SK-N-SH (cell line): ENCODE data around the gene SEC14L1. TPM values are rescaled to one million over a fixed set of nuclear protein-coding genes. Genes with fewer than 3 reads are reported as not detected.

Experiments used
- CTCF ChIA-PET: fragments of 300-600, 350-600 bp; formaldehyde crosslinking; extraction: SDS; loops from one replicate; lab custom pipeline; 2021; lab: Yijun Ruan, JAX
- POLR2A ChIA-PET: fragments of 350-600 bp; sonication (Branson Sonifier 250); formaldehyde crosslinking; extraction: SDS; loops from one replicate; lab custom pipeline; 2020; ENCODE audit warnings: antibody characterized with exemption, inconsistent platforms; lab: Yijun Ruan, JAX
- DNase-seq: peaks from one replicate; pipeline ENCODE4 v3.0.0; 2012
- H2AFZ ChIP-seq: fragments of 200-600 bp; sonication (generic); 2 replicates; pipeline ENCODE4 v1.8.1; 2016; ENCODE audit warnings: antibody characterized with exemption, mild to moderate bottlenecking, low read depth
- H3F3A ChIP-seq: fragments of 200-600 bp; sonication (generic); replicated peaks from 2 replicates; pipeline ENCODE3; 2016; ENCODE audit warnings: antibody characterized with exemption, mild to moderate bottlenecking; ENCODE audit not compliant: insufficient read depth
- H3K27ac ChIP-seq, 2 experiments: fragments of 200-500 bp in 1 of 2; fragments of 200-600 bp in 1 of 2; sonication (Bioruptor generic) in 1 of 2; sonication (generic), shearing (Covaris generic) in 1 of 2; 2 replicates each; pipeline versions ENCODE4 v1.5.1 to v1.6.1; 2014 to 2016; ENCODE audit warnings: low read depth in 2 of 2, inconsistent platforms in 1 of 2, low read length in 1 of 2, mild to moderate bottlenecking in 1 of 2, mixed read lengths in 1 of 2
- H3K27me3 ChIP-seq: fragments of 200-600 bp; sonication (generic), shearing (Covaris generic); 2 replicates; pipeline ENCODE4 v1.6.1; 2016; ENCODE audit warnings: mixed run types; ENCODE audit not compliant: insufficient read depth
- H3K36me3 ChIP-seq, 2 experiments: fragments of 200-500 bp in 1 of 2; fragments of 200-600 bp in 1 of 2; sonication (Bioruptor generic) in 1 of 2; sonication (generic) in 1 of 2; replicated peaks in 1 of 2; 2 replicates each; pipeline versions ENCODE3 to v1.5.1; 2014 to 2016; ENCODE audit warnings: low read length in 1 of 2, mild to moderate bottlenecking in 1 of 2; ENCODE audit not compliant: insufficient read depth in 2 of 2, control insufficient read depth in 1 of 2
- H3K4me1 ChIP-seq, 2 experiments: fragments of 200-500 bp in 1 of 2; fragments of 200-600 bp in 1 of 2; sonication (Bioruptor generic) in 1 of 2; sonication (generic), shearing (Covaris generic) in 1 of 2; 2 replicates each; pipeline versions ENCODE4 v1.5.1 to v1.6.1; 2014 to 2016; ENCODE audit warnings: low read depth in 1 of 2, low read length in 1 of 2, mixed run types in 1 of 2; ENCODE audit not compliant: insufficient read depth in 2 of 2, control insufficient read depth in 1 of 2
- H3K4me2 ChIP-seq: fragments of 200-600 bp; sonication (generic), shearing (Covaris generic); 2 replicates; pipeline ENCODE4 v1.6.1; 2017; ENCODE audit warnings: mixed run types
- H3K4me3 ChIP-seq, 2 experiments: fragments of 200-500 bp in 1 of 2; fragments of 200-600 bp in 1 of 2; sonication (Bioruptor generic) in 1 of 2; sonication (generic), shearing (Covaris generic) in 1 of 2; 2 replicates each; pipeline versions ENCODE4 v1.5.1 to v1.8.1; 2014 to 2016; ENCODE audit warnings: low read depth in 2 of 2, inconsistent platforms in 1 of 2, low read length in 1 of 2, mild to moderate bottlenecking in 1 of 2, mixed read lengths in 1 of 2, moderate library complexity in 1 of 2
- H3K79me2 ChIP-seq: fragments of 200-600 bp; sonication (generic); 2 replicates; pipeline ENCODE4 v1.8.1; 2017; ENCODE audit warnings: mild to moderate bottlenecking; ENCODE audit not compliant: insufficient read depth
- H3K9ac ChIP-seq: fragments of 200-600 bp; sonication (generic); 2 replicates; pipeline ENCODE4 v1.6.1; 2017; ENCODE audit warnings: mixed run types
- H3K9me2 ChIP-seq: fragments of 200-600 bp; sonication (generic); 2 replicates; pipeline ENCODE4 v1.6.1; 2017; ENCODE audit warnings: mixed run types
- H3K9me3 ChIP-seq: fragments of 200-600 bp; sonication (generic); 2 replicates; pipeline ENCODE4 v1.6.1; 2017; ENCODE audit warnings: mixed run types, mild to moderate bottlenecking, moderate library complexity
- H4K20me1 ChIP-seq: fragments of 200-600 bp; sonication (generic); 2 replicates; pipeline ENCODE4 v1.6.1; 2017; ENCODE audit warnings: mild to moderate bottlenecking, mixed run types; ENCODE audit not compliant: insufficient read depth
- CHD2 ChIP-seq: fragments of 150-350 bp; IDR thresholded peaks from 2 replicates; pipeline ENCODE4 v1.6.1; 2018; ENCODE audit warnings: low read length; ENCODE audit not compliant: partially characterized antibody
- ELF1 ChIP-seq: IDR thresholded peaks from 2 replicates; pipeline ENCODE4 v1.4.0; 2012
- EZH2phosphoT487 ChIP-seq: fragments of 200-600 bp; sonication (generic); IDR thresholded peaks from 2 replicates; pipeline ENCODE4 v1.6.1; 2017; ENCODE audit warnings: low read depth, mixed run types, mild to moderate bottlenecking, antibody characterized with exemption, moderate library complexity, borderline replicate concordance
- FOXM1 ChIP-seq: IDR thresholded peaks from 2 replicates; pipeline ENCODE4 v1.4.0; 2012; ENCODE audit warnings: low read depth, mild to moderate bottlenecking
- JUND ChIP-seq: IDR thresholded peaks from 2 replicates; pipeline ENCODE4 v1.4.0; 2012
- MEF2A ChIP-seq: IDR thresholded peaks from 2 replicates; pipeline ENCODE4 v1.4.0; 2012; ENCODE audit warnings: low read depth, borderline replicate concordance
- MXI1 ChIP-seq: IDR thresholded peaks from 2 replicates; pipeline ENCODE4 v1.6.1; 2012; ENCODE audit warnings: mild to moderate bottlenecking, low read depth, low read length, improper control_type of control experiment
- NFIC ChIP-seq: IDR thresholded peaks from 2 replicates; pipeline ENCODE4 v1.4.0; 2012; ENCODE audit warnings: borderline replicate concordance
- POLR2AphosphoS5 ChIP-seq: IDR thresholded peaks from 2 replicates; pipeline ENCODE4 v1.6.1; 2012; ENCODE audit warnings: low read depth, low read length
- RCOR1 ChIP-seq: fragments of 150-350 bp; IDR thresholded peaks from 2 replicates; pipeline ENCODE4 v1.6.1; 2017; ENCODE audit warnings: antibody characterized with exemption, low read length
- RFX5 ChIP-seq: IDR thresholded peaks from 2 replicates; pipeline ENCODE4 v1.6.1; 2012; ENCODE audit warnings: mild to moderate bottlenecking, improper control_type of control experiment, low read length
- RXRA ChIP-seq: IDR thresholded peaks from 2 replicates; pipeline ENCODE4 v1.4.0; 2012; ENCODE audit warnings: low read depth, mild to moderate bottlenecking, borderline replicate concordance
- SMC3 ChIP-seq: IDR thresholded peaks from 2 replicates; pipeline ENCODE4 v1.6.1; 2012; ENCODE audit warnings: low read depth, low read length, improper control_type of control experiment
- TAF1 ChIP-seq: IDR thresholded peaks from 2 replicates; pipeline ENCODE4 v1.6.1; 2012; ENCODE audit warnings: low read depth, mild to moderate bottlenecking, low read length, moderate library complexity, borderline replicate concordance
- TCF12 ChIP-seq: IDR thresholded peaks from 2 replicates; pipeline ENCODE4 v1.4.0; 2012
- TEAD4 ChIP-seq: IDR thresholded peaks from 2 replicates; pipeline ENCODE4 v1.4.0; 2012; ENCODE audit warnings: mild to moderate bottlenecking, borderline replicate concordance; ENCODE audit not compliant: insufficient read depth
- USF1 ChIP-seq: IDR thresholded peaks from 2 replicates; pipeline ENCODE4 v1.4.0; 2012; ENCODE audit warnings: low read depth, borderline replicate concordance
- YY1 ChIP-seq: IDR thresholded peaks from 2 replicates; pipeline ENCODE4 v1.4.0; 2012; ENCODE audit warnings: low read depth, mild to moderate bottlenecking
- WGBS: methylation state at CpG from one replicate; pipeline ENCODE4 v1.1.6; 2017; ENCODE audit warnings: low lambda C conversion rate; 5-methylcytosine and 5-hydroxymethylcytosine counted together
- polyA plus RNA-seq, 3 experiments: library from polyadenylated mRNA; depleted of rRNA; stranded (reverse); fragments of >200 nt; gene quantifications; 2 replicates each; pipeline ENCODE4 v1.2.3, GENCODE V29; 2012
- TF ChIP-seq, protein P1 (sequence below): IDR thresholded peaks from 2 replicates; pipeline ENCODE4 v1.4.0; 2012; ENCODE audit warnings: low read depth
- TF ChIP-seq, protein P2 (sequence below): IDR thresholded peaks from 2 replicates; pipeline ENCODE4; 2012
- TF ChIP-seq, protein P3 (sequence below): fragments of 200-600 bp; sonication (generic); IDR thresholded peaks from 2 replicates; pipeline ENCODE4 v1.6.1; 2017; ENCODE audit warnings: antibody characterized with exemption, mild to moderate bottlenecking, moderate library complexity
- TF ChIP-seq, protein P4 (sequence below): IDR thresholded peaks from 2 replicates; pipeline ENCODE4 v1.4.0; 2012; ENCODE audit warnings: low read depth, borderline replicate concordance
- TF ChIP-seq, protein P5 (sequence below): IDR thresholded peaks from 2 replicates; pipeline ENCODE4 v1.6.1; 2012; ENCODE audit warnings: mild to moderate bottlenecking, low read depth, low read length, moderate library complexity

The SEC14L1 gene
- polyA plus RNA-seq, 1 of the 3 experiments (the other 2 are of a cell fraction): 62.4 TPM

GRCh38 chr17:77145612-77146245, 5.0 kb downstream of the SEC14L1 start:
- Histone ChIP-seq H3F3A (peaks cover 21% of the 10 kb centered on the region), H3K9me3 (no peaks in the 10 kb centered on the region), H3K27ac (peak overlapping the region; percentile 46 to 59), H3K9me2 (no peaks in the 10 kb centered on the region), H3K4me1 (peaks cover 17 to 24% of the 10 kb centered on the region in 2 experiments), H4K20me1 (peaks cover 45% of the 10 kb centered on the region), H2AFZ (no peak overlapping the region), H3K79me2 (peaks cover 95% of the 10 kb centered on the region), H3K36me3 (peaks cover 60 to 64% of the 10 kb centered on the region in 2 experiments), H3K9ac (peak overlapping the region; percentile 33; the same call in 1 of the 2 replicates), H3K4me2 (peak overlapping the region; percentile 63), H3K4me3 (no peak overlapping the region), H3K27me3 (no peaks in the 10 kb centered on the region)
- DNase-seq: peak; percentile 44
- 36% methylated on average over 8 of the region's 8 CpGs for WGBS
- ChIA-PET CTCF (interaction anchor here (1.0 to 2.3 kb wide), 4 partner anchors 9 to 102 kb away, joined by 3 to 7 read pairs (median 4); no protein-coding TSS in a partner anchor), POLR2A (interaction anchor here (0.6 kb wide), 1 partner anchor 58 kb away, joined by 3 read pairs; no protein-coding TSS in a partner anchor)
- TF ChIP-seq ELF1 (no peak), FOXM1 (no peak), USF1 (no peak), JUND (no peak), RFX5 (no peak), TEAD4 (0 out of 2 replicates have a peak, but pooled peaks have one; percentile 23), MEF2A (no peak), RXRA (no peak), MXI1 (peak; percentile 79), TCF12 (peak; percentile 70), TAF1 (0 out of 2 replicates have a peak, but pooled peaks have one; percentile 12), CHD2 (no peak), RCOR1 (no peak), YY1 (no peak), EZH2phosphoT487 (no peak), POLR2AphosphoS5 (peak; percentile 29; the same call in 1 of the 2 replicates), SMC3 (peak; percentile 27; the same call in 1 of the 2 replicates), NFIC (peak; percentile 85)
- TF ChIP-seq, protein P1, sequence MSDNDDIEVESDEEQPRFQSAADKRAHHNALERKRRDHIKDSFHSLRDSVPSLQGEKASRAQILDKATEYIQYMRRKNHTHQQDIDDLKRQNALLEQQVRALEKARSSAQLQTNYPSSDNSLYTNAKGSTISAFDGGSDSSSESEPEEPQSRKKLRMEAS: peak; percentile 99
- TF ChIP-seq, protein P2, sequence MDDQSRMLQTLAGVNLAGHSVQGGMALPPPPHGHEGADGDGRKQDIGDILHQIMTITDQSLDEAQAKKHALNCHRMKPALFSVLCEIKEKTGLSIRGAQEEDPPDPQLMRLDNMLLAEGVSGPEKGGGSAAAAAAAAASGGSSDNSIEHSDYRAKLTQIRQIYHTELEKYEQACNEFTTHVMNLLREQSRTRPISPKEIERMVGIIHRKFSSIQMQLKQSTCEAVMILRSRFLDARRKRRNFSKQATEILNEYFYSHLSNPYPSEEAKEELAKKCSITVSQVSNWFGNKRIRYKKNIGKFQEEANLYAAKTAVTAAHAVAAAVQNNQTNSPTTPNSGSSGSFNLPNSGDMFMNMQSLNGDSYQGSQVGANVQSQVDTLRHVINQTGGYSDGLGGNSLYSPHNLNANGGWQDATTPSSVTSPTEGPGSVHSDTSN: peak; percentile 69
- TF ChIP-seq, protein P3, sequence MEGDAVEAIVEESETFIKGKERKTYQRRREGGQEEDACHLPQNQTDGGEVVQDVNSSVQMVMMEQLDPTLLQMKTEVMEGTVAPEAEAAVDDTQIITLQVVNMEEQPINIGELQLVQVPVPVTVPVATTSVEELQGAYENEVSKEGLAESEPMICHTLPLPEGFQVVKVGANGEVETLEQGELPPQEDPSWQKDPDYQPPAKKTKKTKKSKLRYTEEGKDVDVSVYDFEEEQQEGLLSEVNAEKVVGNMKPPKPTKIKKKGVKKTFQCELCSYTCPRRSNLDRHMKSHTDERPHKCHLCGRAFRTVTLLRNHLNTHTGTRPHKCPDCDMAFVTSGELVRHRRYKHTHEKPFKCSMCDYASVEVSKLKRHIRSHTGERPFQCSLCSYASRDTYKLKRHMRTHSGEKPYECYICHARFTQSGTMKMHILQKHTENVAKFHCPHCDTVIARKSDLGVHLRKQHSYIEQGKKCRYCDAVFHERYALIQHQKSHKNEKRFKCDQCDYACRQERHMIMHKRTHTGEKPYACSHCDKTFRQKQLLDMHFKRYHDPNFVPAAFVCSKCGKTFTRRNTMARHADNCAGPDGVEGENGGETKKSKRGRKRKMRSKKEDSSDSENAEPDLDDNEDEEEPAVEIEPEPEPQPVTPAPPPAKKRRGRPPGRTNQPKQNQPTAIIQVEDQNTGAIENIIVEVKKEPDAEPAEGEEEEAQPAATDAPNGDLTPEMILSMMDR: peak; percentile 50
- TF ChIP-seq, protein P4, sequence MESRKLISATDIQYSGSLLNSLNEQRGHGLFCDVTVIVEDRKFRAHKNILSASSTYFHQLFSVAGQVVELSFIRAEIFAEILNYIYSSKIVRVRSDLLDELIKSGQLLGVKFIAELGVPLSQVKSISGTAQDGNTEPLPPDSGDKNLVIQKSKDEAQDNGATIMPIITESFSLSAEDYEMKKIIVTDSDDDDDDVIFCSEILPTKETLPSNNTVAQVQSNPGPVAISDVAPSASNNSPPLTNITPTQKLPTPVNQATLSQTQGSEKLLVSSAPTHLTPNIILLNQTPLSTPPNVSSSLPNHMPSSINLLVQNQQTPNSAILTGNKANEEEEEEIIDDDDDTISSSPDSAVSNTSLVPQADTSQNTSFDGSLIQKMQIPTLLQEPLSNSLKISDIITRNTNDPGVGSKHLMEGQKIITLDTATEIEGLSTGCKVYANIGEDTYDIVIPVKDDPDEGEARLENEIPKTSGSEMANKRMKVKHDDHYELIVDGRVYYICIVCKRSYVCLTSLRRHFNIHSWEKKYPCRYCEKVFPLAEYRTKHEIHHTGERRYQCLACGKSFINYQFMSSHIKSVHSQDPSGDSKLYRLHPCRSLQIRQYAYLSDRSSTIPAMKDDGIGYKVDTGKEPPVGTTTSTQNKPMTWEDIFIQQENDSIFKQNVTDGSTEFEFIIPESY: no peak
- TF ChIP-seq, protein P5, sequence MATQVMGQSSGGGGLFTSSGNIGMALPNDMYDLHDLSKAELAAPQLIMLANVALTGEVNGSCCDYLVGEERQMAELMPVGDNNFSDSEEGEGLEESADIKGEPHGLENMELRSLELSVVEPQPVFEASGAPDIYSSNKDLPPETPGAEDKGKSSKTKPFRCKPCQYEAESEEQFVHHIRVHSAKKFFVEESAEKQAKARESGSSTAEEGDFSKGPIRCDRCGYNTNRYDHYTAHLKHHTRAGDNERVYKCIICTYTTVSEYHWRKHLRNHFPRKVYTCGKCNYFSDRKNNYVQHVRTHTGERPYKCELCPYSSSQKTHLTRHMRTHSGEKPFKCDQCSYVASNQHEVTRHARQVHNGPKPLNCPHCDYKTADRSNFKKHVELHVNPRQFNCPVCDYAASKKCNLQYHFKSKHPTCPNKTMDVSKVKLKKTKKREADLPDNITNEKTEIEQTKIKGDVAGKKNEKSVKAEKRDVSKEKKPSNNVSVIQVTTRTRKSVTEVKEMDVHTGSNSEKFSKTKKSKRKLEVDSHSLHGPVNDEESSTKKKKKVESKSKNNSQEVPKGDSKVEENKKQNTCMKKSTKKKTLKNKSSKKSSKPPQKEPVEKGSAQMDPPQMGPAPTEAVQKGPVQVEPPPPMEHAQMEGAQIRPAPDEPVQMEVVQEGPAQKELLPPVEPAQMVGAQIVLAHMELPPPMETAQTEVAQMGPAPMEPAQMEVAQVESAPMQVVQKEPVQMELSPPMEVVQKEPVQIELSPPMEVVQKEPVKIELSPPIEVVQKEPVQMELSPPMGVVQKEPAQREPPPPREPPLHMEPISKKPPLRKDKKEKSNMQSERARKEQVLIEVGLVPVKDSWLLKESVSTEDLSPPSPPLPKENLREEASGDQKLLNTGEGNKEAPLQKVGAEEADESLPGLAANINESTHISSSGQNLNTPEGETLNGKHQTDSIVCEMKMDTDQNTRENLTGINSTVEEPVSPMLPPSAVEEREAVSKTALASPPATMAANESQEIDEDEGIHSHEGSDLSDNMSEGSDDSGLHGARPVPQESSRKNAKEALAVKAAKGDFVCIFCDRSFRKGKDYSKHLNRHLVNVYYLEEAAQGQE: no peak
